LNCAP (cell line): Measurements from ENCODE around the gene NARS2.

Experiments used
- TF ChIP-seq, protein P1 (sequence below): fragments of 450-650 bp; IDR thresholded peaks from 2 replicates; pipeline ENCODE4 v1.5.1; 2017; ENCODE audit warnings: mild to moderate bottlenecking

The NARS2 gene

DNA sequence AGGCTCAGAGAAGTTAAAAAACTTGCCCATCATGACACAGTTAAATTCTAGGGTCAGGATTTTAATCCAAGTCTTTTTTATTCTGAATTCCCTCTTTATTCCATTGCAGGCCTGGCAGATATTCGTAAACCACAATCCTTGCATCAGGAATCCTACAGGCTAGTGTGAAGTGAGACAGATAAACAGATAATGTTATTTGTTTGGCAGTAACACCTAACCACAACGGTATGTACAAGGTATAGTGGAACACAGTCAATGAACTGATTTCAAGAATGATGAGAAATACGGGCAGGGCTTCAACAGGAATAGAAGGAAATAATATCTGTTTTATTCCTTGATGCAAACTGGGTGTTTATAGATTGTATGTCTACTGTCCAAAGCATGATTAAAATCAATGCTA lies 32.0 kb upstream of the NARS2 start:
- TF ChIP-seq, protein P1, sequence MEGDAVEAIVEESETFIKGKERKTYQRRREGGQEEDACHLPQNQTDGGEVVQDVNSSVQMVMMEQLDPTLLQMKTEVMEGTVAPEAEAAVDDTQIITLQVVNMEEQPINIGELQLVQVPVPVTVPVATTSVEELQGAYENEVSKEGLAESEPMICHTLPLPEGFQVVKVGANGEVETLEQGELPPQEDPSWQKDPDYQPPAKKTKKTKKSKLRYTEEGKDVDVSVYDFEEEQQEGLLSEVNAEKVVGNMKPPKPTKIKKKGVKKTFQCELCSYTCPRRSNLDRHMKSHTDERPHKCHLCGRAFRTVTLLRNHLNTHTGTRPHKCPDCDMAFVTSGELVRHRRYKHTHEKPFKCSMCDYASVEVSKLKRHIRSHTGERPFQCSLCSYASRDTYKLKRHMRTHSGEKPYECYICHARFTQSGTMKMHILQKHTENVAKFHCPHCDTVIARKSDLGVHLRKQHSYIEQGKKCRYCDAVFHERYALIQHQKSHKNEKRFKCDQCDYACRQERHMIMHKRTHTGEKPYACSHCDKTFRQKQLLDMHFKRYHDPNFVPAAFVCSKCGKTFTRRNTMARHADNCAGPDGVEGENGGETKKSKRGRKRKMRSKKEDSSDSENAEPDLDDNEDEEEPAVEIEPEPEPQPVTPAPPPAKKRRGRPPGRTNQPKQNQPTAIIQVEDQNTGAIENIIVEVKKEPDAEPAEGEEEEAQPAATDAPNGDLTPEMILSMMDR, result no peak

DNA sequence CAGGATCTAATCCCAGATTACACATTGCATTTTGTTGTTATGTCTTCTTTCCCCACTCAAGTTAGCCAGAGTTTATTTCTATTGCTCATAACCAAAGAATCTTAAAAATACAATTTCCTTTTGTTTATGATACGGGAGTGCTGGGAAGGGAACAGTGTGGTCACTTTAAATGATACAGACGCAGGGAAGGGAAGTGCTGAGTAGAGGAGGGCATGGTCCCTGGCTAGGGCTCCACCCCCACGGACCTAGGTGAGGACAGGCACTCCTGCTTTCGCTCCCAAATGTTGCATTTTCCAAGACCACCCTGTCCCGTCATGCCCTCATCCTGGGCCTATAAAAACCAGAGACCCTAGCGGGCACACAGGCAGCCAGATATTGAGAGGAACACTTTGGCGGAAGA lies 30.6 kb upstream of the NARS2 start:
- TF ChIP-seq, protein P1, result no peak

DNA sequence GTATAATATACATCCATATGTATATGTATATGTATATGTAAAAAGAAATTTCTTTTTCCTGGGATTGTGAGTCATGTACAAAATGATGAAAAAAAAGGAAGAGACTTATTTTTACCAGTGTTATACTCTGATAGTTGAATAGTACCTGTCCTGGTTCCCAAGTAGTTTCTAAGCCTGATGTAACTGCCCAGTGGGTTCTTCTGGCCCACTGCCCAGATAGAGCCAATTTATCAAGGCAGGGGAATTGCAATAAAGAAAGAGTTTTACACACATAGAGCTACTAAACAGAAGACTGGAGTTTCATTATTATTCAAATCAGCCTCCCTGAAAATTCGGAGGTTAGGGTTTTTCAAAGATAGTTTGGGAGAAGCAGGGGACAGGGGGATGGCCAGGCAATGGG lies 29.1 kb upstream of the NARS2 start:
- TF ChIP-seq, protein P1, result no peak

DNA sequence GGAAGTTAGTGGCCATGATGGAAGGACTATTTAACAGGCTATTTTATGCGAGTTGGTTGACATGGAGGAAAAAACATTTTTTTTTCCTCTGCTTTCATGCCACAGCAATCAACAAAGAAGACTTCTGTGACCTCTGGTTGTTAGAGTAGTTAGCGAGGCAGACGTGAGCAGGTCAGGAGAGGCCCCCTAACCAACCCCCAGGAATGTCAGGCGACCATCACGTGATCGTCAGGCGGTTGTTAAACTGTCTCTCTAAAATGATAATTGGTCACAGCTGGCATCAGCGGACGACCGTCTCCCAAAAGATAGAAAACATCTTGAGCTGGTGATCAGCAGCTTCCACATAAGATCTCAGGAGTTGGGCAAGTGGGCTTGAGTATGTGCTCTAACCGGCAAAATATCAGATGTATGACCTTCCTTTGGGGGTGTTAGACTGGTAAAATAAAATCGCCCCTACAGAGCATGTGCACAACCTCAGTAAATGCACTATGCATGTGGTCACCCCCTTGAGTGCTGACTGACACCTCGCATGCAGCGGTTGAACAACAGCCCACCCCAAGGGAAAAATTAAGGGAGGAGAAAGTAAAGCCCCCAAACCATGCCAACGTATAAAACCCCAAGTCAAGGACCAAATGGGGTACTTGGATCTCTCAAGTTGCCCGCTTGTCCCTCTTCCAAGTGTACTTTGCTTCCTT lies 20.9 kb upstream of the NARS2 start:
- TF ChIP-seq, protein P1, result no peak

DNA sequence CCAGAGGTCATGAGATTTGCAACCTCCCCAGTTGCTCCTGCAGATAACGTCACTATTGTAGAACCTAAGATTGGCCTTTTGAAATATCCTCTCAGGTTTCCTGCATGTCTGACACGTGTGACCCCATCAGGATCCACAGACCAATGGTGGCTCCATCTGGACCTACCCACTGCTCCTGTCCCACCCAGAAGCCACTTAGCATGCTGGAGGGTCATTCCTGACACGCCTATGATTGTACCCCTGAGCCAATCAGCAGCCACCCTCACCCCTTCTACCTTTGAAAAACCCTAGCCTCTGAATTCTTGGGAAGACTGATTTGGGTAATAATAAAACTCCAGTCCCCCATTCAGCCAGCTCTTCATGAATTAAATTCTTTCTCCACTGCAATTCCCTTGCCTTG lies 20.1 kb upstream of the NARS2 start:
- TF ChIP-seq, protein P1, result no peak

DNA sequence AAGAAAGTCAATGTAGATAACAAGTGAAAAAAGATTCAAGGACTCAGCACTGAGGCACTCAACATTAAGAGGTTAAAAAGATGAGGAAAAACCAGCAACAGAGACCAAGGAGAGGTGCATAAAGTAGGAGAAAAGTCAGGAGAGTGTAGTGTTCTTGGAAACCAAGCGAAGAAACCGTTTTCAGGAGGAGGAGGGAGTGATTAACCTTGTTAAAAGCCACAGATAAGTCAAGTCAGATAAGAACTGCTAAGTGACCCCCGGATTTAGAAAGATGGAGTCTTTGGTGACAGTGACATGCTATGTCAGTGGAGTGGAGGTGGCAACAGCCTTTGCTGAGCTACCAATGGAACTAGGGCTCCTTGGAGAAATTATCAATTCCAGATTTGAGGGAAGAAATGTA lies 13.9 kb upstream of the NARS2 start:
- TF ChIP-seq, protein P1, result no peak

DNA sequence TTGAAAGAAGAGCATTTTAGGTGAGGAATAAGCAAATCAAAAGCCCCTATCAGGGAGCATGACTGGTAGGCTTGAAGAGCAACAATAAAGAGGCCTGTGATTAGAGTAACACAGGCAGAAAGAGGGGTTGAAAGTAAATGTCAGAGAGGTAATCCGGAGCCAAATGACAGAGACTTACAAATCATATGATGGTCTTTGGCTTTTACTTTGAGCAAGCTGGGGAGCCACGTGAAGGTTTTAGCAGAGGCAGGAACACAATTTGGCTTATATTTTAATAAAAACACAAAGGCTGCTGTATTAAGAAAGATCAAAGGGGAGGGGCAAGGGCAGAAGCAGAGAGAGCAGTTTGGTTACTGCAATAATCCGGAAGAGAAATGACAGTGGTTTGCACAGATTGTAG lies 12.8 kb upstream of the NARS2 start:
- TF ChIP-seq, protein P1, result no peak

DNA sequence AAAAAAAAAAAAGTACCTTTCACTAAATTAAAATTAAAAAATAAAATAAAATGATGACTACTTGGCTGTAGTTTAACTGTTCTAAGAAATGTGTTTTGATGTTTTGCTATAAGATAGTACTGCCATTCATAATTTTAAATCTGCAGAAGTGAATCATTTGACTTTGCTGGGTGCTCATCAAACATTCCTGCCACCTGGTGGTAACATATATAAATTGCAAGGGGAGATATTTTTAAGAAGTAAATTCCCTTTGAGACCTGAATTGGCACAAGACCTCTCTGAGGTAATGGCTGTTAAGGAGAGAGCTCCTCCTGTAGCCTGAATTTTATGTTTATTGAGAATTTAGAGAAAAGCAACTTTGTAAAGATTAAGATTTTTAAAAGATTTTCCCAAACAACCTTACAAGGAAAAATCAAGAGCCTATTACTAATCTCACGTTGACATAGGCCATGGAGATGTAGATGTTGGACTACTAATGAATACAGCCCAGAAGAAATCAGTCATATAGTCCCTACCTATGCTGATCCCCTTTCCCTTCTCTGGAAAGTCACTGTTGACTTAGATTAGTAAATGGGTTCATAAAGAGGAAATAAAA lies 11.9 kb upstream of the NARS2 start:
- TF ChIP-seq, protein P1, result peak; percentile 71
